Measurements from ENCODE around the gene MAPK1.

The MAPK1 gene

GRCh38 chr22:21862386-21863245 is 4.8 kb downstream of the MAPK1 start (continued):
- no peak for TF ChIP-seq TOX (CRISPR knock-in tag; IDR thresholded peaks at IDR 0.05; ENCODE audit: borderline replicate concordance)
- TF ChIP-seq PPARA (CRISPR knock-in tag; IDR thresholded peaks at IDR 0.05; ENCODE audit: borderline replicate concordance): no peak
- no peak for TF ChIP-seq CSRNP3 (CRISPR knock-in tag; IDR thresholded peaks at IDR 0.05)

GRCh38 chr22:21861851-21862250 is 5.6 kb downstream of the MAPK1 start:
- no peak for TF ChIP-seq PPARA (CRISPR knock-in tag; IDR thresholded peaks at IDR 0.05; ENCODE audit: borderline replicate concordance)
- no peak for TF ChIP-seq RARB (CRISPR knock-in tag; IDR thresholded peaks at IDR 0.05)
- TF ChIP-seq OSR1 (CRISPR knock-in tag; IDR thresholded peaks at IDR 0.05): no peak
- TF ChIP-seq ESRRG (CRISPR knock-in tag; IDR thresholded peaks at IDR 0.05): no peak
- TF ChIP-seq POU6F1 (CRISPR knock-in tag; IDR thresholded peaks at IDR 0.05; ENCODE audit: borderline replicate concordance, low read depth): no peak
- TF ChIP-seq BACH2 (CRISPR knock-in tag; IDR thresholded peaks at IDR 0.05; ENCODE audit: borderline replicate concordance): no peak
- TF ChIP-seq ZNF565 (CRISPR knock-in tag; conservative IDR thresholded peaks at IDR 0.05; ENCODE audit: low read depth): no peak
- no peak for TF ChIP-seq PATZ1 (CRISPR knock-in tag; IDR thresholded peaks at IDR 0.05; ENCODE audit: borderline replicate concordance)
- no peak for TF ChIP-seq ZFP30 (CRISPR knock-in tag; IDR thresholded peaks at IDR 0.05)
- no peak for TF ChIP-seq TOX (CRISPR knock-in tag; IDR thresholded peaks at IDR 0.05; ENCODE audit: borderline replicate concordance)
- no peak for TF ChIP-seq TCF4 (CRISPR knock-in tag; IDR thresholded peaks at IDR 0.05; ENCODE audit: borderline replicate concordance)
- no peak for TF ChIP-seq CREB5 (CRISPR knock-in tag; IDR thresholded peaks at IDR 0.05; ENCODE audit: low read depth)
- TF ChIP-seq CSRNP3 (CRISPR knock-in tag; IDR thresholded peaks at IDR 0.05): no peak
- TF ChIP-seq ZC3H10 (CRISPR knock-in tag; IDR thresholded peaks at IDR 0.05): no peak
- no peak for TF ChIP-seq GLIS3 (CRISPR knock-in tag; IDR thresholded peaks at IDR 0.05)
- TF ChIP-seq CSDC2 (CRISPR knock-in tag; IDR thresholded peaks at IDR 0.05): no peak
- no peak for TF ChIP-seq ARNTL (CRISPR knock-in tag; IDR thresholded peaks at IDR 0.05; ENCODE audit: borderline replicate concordance, low read depth)
- TF ChIP-seq SNAI2 (CRISPR knock-in tag; IDR thresholded peaks at IDR 0.05): no peak
- TF ChIP-seq ZFP3 (CRISPR knock-in tag; IDR thresholded peaks at IDR 0.05): no peak
- TF ChIP-seq ZNF70 (CRISPR knock-in tag; IDR thresholded peaks at IDR 0.05): no peak
- no peak for ATAC-seq

GRCh38 chr22:21861264-21861848 is 6.1 kb downstream of the MAPK1 start:
- TF ChIP-seq ZFP3 (CRISPR knock-in tag; IDR thresholded peaks at IDR 0.05): peak; percentile 95
- no peak for TF ChIP-seq ARNTL (CRISPR knock-in tag; IDR thresholded peaks at IDR 0.05; ENCODE audit: borderline replicate concordance, low read depth)
- no peak for TF ChIP-seq ZNF8 (CRISPR knock-in tag; IDR thresholded peaks at IDR 0.05)
- TF ChIP-seq BACH2 (CRISPR knock-in tag; IDR thresholded peaks at IDR 0.05; ENCODE audit: borderline replicate concordance): no peak

More at GRCh38 chr22:21861264-21861848, 6.1 kb downstream of the MAPK1 start:
- ATAC-seq: no peak

Data from SK-N-SH treated with all-trans-retinoic acid at 6 μM for 48 hours (cell line).